A549 (cell line): Measurements from ENCODE around the gene STK17A.

Source experiments
- POLR2A ChIP-seq: IDR thresholded peaks from 2 replicates; pipeline ENCODE4 v1.6.1; 2012; ENCODE audit warnings: mild to moderate bottlenecking, low read length
- TF ChIP-seq, protein P1 (sequence below): fragments of 200-600 bp; sonication (generic); IDR thresholded peaks from 2 replicates; pipeline ENCODE4 v1.6.1; 2016; ENCODE audit warnings: antibody characterized with exemption, mild to moderate bottlenecking, moderate library complexity

- TF ChIP-seq, protein P1, sequence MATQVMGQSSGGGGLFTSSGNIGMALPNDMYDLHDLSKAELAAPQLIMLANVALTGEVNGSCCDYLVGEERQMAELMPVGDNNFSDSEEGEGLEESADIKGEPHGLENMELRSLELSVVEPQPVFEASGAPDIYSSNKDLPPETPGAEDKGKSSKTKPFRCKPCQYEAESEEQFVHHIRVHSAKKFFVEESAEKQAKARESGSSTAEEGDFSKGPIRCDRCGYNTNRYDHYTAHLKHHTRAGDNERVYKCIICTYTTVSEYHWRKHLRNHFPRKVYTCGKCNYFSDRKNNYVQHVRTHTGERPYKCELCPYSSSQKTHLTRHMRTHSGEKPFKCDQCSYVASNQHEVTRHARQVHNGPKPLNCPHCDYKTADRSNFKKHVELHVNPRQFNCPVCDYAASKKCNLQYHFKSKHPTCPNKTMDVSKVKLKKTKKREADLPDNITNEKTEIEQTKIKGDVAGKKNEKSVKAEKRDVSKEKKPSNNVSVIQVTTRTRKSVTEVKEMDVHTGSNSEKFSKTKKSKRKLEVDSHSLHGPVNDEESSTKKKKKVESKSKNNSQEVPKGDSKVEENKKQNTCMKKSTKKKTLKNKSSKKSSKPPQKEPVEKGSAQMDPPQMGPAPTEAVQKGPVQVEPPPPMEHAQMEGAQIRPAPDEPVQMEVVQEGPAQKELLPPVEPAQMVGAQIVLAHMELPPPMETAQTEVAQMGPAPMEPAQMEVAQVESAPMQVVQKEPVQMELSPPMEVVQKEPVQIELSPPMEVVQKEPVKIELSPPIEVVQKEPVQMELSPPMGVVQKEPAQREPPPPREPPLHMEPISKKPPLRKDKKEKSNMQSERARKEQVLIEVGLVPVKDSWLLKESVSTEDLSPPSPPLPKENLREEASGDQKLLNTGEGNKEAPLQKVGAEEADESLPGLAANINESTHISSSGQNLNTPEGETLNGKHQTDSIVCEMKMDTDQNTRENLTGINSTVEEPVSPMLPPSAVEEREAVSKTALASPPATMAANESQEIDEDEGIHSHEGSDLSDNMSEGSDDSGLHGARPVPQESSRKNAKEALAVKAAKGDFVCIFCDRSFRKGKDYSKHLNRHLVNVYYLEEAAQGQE, result no peak
- no peak for TF ChIP-seq POLR2A
Measured at GRCh38 chr7:43609097-43609496, 26.2 kb downstream of the STK17A start.
